Tibial nerve (tissue), 3 donors: Measurements from ENCODE around the gene SLC25A48.

Experiments
- CTCF ChIP-seq, 5 experiments: fragments of 200-600 bp in 3 of 5; fragments of 450-650 bp in 2 of 5; sonication (generic) in 3 of 5; IDR thresholded peaks; one replicate each; pipeline ENCODE4 v1.5.1; 2016 to 2019; ENCODE audit warnings: antibody characterized with exemption in 5 of 5, mild to moderate bottlenecking in 3 of 5, moderate library complexity in 2 of 5
- POLR2A ChIP-seq, 2 donors: fragments of 450-650 bp; IDR thresholded peaks; one replicate each; pipeline ENCODE4 v1.6.1; 2017; ENCODE audit warnings: antibody characterized with exemption in 2 of 2, mild to moderate bottlenecking in 2 of 2, moderate library complexity in 2 of 2

GRCh38 chr5:135921388-135921787, 86.9 kb downstream of the SLC25A48 start:
- TF ChIP-seq POLR2A (IDR thresholded peaks at IDR 0.05), result no peak
- TF ChIP-seq CTCF (IDR thresholded peaks at IDR 0.05), result no peak
